Stimulated activated CD4-positive, alpha-beta T cell treated with anti-CD3 and anti-CD28 coated beads, Interleukin-4, amount 100 ng/mL, for 4 hours (primary cell): ENCODE results near the gene KCP.

ENCODE experiments used
- DNase-seq, 2 experiments: peaks; one replicate each; pipeline ENCODE4 v3.0.0-alpha.2; 2020

KCP gene

DNA sequence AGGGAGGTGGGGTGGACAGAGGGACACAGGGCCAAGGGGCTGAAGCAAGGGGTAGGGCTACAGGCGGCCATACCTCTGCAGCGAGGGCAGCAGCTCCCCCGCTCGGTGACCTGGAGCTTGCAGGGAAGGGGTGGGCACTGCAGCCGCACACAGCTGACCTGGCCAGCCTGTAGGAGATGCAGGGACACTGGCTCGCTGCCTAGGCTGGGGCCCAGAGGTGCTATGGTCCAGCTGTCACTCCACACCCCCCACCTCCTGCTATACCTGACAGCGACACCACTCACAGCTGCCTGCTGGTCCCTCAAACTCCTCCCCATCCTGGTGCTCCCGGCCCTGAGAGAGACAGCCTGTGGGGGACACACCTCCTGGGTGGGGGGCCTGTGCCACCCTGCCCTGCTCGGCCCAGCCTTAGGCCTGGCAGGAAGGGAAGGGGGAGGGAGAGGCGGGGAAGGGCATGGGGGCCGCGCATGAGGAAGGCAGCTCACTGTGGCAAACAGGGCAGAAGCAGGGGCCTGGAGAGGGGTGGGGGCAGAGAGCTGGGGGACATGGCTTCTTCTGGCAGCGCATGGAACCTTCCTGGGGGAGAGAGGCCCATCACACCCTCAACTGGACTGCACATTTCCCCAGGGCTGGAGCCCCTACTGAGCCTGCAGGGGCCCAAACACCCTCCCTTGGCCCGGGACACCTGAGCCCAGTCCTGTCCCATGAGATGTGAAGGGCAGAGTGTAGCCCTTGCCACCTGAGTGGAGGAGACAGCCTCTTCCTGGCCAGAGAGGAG is 23.9 kb downstream of the KCP start:
- no peak for DNase-seq

DNA sequence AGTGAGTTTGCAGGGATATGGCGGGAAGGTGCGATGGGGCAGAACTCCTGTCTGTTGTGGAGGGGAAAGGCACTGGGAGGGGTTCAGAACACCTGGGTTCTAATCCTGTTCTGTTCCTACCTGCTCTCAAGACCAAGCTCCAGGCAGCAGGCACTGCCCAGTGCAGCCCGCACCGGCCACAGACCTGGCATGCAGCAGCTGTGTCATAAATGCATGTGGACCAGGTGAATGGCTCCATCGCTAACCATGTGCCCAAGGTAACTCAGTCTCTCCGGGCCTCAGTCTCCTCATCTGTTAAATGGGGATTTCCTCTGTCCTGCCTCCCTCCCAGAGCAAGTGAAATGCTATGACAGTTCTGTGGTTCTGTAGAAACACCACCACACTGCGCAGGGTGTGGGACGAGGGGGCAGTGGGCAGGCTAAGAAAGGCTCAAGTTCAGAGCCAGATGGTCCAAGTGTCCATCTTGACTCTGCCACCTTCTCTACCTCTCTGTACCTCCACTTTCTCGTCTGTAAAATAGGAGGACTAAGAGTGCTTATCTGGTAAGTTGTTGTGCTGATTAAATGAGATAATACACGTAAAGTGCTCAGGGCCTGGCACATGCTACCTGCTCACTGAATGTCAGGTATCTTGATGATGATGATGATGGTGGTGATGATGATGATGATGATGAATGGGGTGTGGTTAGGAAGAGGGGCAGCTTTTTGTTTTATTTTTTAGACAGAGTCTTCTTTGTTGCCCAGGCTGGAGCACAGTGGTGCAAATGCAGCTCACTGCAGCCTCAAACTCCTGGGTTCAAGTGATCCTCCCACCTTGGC is 24.9 kb downstream of the KCP start:
- DNase-seq: no peak

GRCh38 chr7:128884561-128885369 is 25.7 kb downstream of the KCP start:
- DNase-seq: no peak

DNA sequence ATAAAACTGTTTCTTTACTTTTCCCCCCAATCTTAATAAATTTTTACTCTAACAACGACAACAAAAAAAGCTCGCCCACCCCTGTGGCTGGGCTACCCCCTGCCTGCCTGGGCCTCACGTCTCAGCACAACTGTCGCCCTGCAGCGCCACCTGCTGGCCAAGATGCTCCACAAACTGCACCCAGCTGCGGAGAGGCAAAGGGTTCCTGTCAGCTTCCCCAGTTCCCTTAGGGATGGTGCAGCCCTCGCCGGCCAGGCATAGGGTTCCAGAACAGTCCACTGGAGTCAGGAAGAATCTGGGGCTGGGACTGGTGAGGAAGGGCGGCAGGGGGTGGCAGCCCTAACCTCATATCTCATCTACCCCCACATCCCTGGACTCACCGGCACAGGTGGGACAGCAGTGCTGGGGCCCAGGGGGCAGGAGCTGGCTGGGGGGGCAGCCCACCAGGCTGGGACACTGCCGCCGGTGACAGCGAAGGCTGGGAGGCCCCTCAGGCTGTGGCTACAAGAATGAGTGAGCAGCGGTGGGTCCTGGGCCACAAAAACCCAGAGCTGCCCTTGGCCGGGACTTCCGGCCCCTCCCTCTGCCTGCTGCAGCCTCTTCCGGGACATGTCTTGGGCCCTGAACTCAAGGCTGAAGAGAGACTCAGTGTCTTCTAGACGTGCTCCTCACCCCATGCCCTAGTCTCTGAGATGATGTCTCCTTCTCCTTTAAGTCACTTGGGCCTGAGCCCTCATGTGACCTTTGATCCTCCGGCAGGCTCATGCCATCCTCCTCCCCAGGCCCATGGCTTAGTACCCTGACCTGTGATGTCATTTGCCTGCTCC is 26.7 kb downstream of the KCP start:
- DNase-seq: peak; percentile 74 to 86

- DNase-seq: no peak
These were observed 28.4 kb downstream of the KCP start for GRCh38 chr7:128882134-128882533.

DNA sequence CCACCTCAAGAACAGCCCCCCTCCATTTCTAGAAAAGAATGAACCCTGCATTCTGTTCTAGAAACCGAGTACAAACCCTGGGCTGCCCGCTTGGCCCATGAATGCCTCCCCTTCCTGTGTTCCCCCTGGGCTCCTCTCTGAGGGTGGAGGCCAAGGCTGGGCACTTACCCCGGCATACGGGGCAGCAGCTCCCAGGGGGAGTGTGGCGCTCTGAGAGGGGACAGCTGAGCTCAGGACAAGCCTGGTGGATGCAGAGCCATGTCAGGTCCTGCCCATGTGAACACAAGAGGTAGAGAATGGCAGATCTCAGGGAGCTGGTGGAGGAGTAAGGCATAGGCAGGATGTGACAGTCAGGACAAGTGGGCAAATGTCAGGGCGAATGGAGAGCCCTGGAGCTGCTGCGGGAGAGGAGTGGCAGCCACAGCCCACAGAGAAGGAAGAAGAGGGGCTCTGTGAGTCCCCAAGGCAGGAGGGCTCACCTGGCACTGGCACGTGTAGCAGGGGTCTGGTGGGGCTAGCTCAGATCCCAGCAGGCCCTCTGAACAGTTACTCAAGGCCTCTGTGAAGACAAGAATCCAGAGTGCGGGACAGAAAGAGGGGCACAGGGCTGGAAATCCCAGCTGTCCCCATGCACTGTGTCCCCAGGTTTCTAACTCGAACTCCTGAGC is 28.9 kb downstream of the KCP start:
- DNase-seq: no peak

GRCh38 chr7:128880791-128881457 is 29.6 kb downstream of the KCP start:
- no peak for DNase-seq

DNA sequence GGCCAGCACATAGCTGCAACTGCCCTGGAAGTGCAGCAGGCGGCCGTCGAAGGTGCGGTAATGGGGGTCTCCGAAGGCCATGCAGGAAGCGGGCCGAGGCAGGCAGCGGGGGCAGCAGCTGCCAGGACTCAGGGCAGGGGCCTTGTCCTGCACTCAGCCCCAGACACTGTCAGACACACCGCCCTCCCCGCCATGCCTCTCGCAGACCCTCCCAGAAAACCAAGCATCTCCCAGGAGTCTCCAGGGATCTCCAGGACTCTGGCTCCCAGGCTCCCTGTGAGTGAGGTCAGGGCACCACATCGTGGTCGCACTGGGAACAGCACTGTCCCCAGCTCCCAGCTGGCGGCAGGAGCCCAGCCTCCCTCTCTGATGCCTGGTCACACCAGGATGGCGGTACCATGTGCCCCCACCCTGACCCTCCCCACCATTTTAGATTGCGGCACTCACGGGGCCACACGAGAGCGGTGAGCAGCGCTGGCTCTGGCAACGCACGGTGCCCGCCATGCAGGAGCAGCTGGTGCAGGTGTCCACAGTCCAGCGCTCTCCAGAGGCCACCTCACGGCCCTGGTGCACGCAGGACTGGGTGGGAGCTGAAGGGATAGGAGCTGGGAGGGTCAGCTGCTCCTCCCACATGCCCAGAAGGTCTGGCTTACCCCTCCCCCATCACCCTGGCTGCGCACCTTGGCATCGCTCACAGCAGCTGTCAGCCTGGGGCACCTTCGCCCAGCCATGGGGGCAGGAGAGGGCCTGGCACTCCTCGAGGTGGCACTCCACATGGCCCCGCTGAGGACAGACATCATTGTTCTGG is 30.4 kb downstream of the KCP start:
- DNase-seq: no peak

GRCh38 chr7:128879461-128879938 is 31.0 kb downstream of the KCP start:
- DNase-seq: no peak

- DNase-seq: no peak
These were observed 32.0 kb downstream of the KCP start for GRCh38 chr7:128878226-128879105.

GRCh38 chr7:128877756-128878120 is 32.8 kb downstream of the KCP start:
- DNase-seq: no peak

DNA sequence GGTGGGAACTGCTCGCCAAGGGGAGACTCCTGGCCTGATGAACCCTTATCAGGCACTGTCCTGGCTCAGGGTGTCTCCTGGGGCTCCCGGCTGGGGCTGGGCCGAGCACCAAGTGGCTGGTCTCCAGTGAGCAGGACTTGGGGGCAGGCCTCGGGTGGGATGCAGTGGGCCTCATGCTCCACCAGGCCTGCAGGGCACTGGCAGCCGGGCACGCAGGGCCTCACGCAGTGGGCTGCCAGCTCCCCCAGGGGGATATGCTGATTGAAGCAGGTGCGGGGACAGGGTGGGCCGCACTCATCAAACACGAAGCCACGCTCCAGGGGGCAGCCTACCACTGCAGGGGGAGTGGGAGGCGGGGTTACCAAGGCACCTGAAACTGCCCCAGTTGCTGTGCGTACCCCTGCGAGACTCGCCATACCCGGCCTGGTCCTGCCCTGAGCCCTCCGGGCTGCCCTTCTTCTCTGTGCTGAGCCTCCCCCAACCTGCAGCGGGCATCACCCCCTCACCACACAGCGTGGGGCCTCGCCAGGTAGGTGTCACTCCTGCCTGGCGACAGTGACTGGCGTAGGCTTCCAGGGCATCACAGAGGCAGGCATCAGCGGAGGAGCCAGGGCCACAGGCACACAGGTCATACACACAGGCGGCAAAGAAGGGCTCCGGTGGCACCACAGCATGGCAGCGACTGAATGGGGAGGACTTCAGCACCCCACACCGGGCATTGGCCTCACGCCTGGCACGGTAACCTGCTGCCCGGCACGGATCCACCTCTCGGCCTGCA is 33.3 kb downstream of the KCP start:
- DNase-seq: no peak

GRCh38 chr7:128876586-128876977 is 33.9 kb downstream of the KCP start:
- DNase-seq: no peak

GRCh38 chr7:128876127-128876526 is 34.4 kb downstream of the KCP start:
- DNase-seq: no peak

- no peak for DNase-seq
These were observed 35.0 kb downstream of the KCP start for GRCh38 chr7:128875523-128875948.

GRCh38 chr7:128874140-128875031 is 36.1 kb downstream of the KCP start:
- DNase-seq: no peak

- DNase-seq: no peak
These were observed 37.3 kb downstream of the KCP start for GRCh38 chr7:128873234-128873633.
